ENCODE data around the gene MT1E. TPM values are rescaled to one million over a fixed set of nuclear protein-coding genes. Genes with fewer than 3 reads are reported as not detected.

The MT1E gene
- total and polyA plus RNA-seq, 2 of the 13 experiments (the other 11 are each of a cell fraction or from before 2014, with no cell fraction given), result 110 to 1,072 TPM

DNA sequence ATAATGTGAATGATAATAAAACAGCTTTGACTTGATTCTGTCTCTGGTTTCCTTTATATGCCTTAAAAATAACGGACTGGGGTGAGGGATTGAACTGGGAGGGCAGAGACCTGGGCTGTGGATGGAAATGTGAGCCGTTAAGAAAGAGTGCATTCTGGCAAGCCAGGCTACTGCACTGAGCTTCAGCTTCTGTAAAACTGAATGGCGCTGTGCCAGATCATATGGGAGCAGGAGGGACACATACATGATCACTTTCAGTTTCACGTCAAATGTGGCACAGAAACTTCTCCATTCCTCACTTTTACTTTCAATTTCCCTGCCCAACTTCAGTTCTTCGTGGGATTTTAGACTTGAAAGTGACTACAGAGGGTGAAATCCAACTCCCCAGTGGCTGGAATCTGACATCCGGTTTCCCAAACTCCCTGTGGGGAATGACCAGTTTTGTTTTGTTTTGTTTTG lies 16.1 kb upstream of the MT1E start (continued):
- TF ChIP-seq, protein P1, sequence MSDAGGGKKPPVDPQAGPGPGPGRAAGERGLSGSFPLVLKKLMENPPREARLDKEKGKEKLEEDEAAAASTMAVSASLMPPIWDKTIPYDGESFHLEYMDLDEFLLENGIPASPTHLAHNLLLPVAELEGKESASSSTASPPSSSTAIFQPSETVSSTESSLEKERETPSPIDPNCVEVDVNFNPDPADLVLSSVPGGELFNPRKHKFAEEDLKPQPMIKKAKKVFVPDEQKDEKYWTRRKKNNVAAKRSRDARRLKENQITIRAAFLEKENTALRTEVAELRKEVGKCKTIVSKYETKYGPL (CRISPR knock-in tag; IDR thresholded peaks at IDR 0.05), result no peak
- TF ChIP-seq HIVEP1 (CRISPR knock-in tag; IDR thresholded peaks at IDR 0.05), result no peak
- TF ChIP-seq ZFP41 (CRISPR knock-in tag; IDR thresholded peaks at IDR 0.05; ENCODE audit: borderline replicate concordance), result no peak
- no peak for TF ChIP-seq TCF7L2 (IDR thresholded peaks at IDR 0.05; ENCODE audit: low read depth, low read length)
- TF ChIP-seq, protein P2, sequence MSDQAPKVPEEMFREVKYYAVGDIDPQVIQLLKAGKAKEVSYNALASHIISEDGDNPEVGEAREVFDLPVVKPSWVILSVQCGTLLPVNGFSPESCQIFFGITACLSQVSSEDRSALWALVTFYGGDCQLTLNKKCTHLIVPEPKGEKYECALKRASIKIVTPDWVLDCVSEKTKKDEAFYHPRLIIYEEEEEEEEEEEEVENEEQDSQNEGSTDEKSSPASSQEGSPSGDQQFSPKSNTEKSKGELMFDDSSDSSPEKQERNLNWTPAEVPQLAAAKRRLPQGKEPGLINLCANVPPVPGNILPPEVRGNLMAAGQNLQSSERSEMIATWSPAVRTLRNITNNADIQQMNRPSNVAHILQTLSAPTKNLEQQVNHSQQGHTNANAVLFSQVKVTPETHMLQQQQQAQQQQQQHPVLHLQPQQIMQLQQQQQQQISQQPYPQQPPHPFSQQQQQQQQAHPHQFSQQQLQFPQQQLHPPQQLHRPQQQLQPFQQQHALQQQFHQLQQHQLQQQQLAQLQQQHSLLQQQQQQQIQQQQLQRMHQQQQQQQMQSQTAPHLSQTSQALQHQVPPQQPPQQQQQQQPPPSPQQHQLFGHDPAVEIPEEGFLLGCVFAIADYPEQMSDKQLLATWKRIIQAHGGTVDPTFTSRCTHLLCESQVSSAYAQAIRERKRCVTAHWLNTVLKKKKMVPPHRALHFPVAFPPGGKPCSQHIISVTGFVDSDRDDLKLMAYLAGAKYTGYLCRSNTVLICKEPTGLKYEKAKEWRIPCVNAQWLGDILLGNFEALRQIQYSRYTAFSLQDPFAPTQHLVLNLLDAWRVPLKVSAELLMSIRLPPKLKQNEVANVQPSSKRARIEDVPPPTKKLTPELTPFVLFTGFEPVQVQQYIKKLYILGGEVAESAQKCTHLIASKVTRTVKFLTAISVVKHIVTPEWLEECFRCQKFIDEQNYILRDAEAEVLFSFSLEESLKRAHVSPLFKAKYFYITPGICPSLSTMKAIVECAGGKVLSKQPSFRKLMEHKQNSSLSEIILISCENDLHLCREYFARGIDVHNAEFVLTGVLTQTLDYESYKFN (CRISPR knock-in tag; conservative IDR thresholded peaks at IDR 0.05), result no peak
- TF ChIP-seq, protein P3, sequence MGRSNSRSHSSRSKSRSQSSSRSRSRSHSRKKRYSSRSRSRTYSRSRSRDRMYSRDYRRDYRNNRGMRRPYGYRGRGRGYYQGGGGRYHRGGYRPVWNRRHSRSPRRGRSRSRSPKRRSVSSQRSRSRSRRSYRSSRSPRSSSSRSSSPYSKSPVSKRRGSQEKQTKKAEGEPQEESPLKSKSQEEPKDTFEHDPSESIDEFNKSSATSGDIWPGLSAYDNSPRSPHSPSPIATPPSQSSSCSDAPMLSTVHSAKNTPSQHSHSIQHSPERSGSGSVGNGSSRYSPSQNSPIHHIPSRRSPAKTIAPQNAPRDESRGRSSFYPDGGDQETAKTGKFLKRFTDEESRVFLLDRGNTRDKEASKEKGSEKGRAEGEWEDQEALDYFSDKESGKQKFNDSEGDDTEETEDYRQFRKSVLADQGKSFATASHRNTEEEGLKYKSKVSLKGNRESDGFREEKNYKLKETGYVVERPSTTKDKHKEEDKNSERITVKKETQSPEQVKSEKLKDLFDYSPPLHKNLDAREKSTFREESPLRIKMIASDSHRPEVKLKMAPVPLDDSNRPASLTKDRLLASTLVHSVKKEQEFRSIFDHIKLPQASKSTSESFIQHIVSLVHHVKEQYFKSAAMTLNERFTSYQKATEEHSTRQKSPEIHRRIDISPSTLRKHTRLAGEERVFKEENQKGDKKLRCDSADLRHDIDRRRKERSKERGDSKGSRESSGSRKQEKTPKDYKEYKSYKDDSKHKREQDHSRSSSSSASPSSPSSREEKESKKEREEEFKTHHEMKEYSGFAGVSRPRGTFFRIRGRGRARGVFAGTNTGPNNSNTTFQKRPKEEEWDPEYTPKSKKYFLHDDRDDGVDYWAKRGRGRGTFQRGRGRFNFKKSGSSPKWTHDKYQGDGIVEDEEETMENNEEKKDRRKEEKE (IDR thresholded peaks at IDR 0.05), result no peak
- no peak for TF ChIP-seq HOXA9 (CRISPR knock-in tag; IDR thresholded peaks at IDR 0.05; ENCODE audit: borderline replicate concordance)
- TF ChIP-seq, protein P4, sequence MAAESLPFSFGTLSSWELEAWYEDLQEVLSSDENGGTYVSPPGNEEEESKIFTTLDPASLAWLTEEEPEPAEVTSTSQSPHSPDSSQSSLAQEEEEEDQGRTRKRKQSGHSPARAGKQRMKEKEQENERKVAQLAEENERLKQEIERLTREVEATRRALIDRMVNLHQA (CRISPR knock-in tag; IDR thresholded peaks at IDR 0.05), result no peak
- TF ChIP-seq NKX3-1 (CRISPR knock-in tag; IDR thresholded peaks at IDR 0.05), result no peak
- TF ChIP-seq, protein P5, sequence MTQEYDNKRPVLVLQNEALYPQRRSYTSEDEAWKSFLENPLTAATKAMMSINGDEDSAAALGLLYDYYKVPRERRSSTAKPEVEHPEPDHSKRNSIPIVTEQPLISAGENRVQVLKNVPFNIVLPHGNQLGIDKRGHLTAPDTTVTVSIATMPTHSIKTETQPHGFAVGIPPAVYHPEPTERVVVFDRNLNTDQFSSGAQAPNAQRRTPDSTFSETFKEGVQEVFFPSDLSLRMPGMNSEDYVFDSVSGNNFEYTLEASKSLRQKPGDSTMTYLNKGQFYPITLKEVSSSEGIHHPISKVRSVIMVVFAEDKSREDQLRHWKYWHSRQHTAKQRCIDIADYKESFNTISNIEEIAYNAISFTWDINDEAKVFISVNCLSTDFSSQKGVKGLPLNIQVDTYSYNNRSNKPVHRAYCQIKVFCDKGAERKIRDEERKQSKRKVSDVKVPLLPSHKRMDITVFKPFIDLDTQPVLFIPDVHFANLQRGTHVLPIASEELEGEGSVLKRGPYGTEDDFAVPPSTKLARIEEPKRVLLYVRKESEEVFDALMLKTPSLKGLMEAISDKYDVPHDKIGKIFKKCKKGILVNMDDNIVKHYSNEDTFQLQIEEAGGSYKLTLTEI (CRISPR knock-in tag; conservative IDR thresholded peaks at IDR 0.05), result no peak
- TF ChIP-seq, protein P6, sequence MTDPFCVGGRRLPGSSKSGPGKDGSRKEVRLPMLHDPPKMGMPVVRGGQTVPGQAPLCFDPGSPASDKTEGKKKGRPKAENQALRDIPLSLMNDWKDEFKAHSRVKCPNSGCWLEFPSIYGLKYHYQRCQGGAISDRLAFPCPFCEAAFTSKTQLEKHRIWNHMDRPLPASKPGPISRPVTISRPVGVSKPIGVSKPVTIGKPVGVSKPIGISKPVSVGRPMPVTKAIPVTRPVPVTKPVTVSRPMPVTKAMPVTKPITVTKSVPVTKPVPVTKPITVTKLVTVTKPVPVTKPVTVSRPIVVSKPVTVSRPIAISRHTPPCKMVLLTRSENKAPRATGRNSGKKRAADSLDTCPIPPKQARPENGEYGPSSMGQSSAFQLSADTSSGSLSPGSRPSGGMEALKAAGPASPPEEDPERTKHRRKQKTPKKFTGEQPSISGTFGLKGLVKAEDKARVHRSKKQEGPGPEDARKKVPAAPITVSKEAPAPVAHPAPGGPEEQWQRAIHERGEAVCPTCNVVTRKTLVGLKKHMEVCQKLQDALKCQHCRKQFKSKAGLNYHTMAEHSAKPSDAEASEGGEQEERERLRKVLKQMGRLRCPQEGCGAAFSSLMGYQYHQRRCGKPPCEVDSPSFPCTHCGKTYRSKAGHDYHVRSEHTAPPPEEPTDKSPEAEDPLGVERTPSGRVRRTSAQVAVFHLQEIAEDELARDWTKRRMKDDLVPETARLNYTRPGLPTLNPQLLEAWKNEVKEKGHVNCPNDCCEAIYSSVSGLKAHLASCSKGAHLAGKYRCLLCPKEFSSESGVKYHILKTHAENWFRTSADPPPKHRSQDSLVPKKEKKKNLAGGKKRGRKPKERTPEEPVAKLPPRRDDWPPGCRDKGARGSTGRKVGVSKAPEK (CRISPR knock-in tag; IDR thresholded peaks at IDR 0.05; ENCODE audit: borderline replicate concordance), result no peak
- no peak for TF ChIP-seq ZNF605 (CRISPR knock-in tag; IDR thresholded peaks at IDR 0.05)
- TF ChIP-seq, protein P7, sequence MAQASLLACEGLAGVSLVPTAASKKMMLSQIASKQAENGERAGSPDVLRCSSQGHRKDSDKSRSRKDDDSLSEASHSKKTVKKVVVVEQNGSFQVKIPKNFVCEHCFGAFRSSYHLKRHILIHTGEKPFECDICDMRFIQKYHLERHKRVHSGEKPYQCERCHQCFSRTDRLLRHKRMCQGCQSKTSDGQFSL (CRISPR knock-in tag; IDR thresholded peaks at IDR 0.05), result no peak

Data from HepG2 (cell line).